Spleen (tissue), 11 donors: ENCODE data around the gene PACS1. TPM values are rescaled to one million over a fixed set of nuclear protein-coding genes. Genes with fewer than 3 reads are reported as not detected.

ENCODE experiments used
- DNase-seq: peaks from one replicate; pipeline ENCODE4 v3.0.0-alpha.2; 2020
- H3K27ac ChIP-seq, 8 donors: fragments of 200-600 bp; sonication (generic) in 7 of 8; 1 replicate in 4 of 8; 2 replicates in 4 of 8; pipeline versions ENCODE4 v1.5.0 to v1.8.0; 2016 to 2021; ENCODE audit warnings: inconsistent platforms in 4 of 8, mild to moderate bottlenecking in 4 of 8, moderate library complexity in 1 of 8
- H3K27me3 ChIP-seq, 7 donors: fragments of 200-600 bp; sonication (generic) in 6 of 7; replicated peaks in 1 of 7; 1 replicate in 4 of 7; 2 replicates in 3 of 7; pipeline versions ENCODE4 v1.5.0 to v1.8.0; 2016 to 2021; ENCODE audit warnings: inconsistent platforms in 3 of 7, mild to moderate bottlenecking in 1 of 7
- H3K36me3 ChIP-seq, 6 donors: fragments of 200-600 bp; sonication (generic) in 5 of 6; 1 replicate in 4 of 6; 2 replicates in 2 of 6; pipeline versions ENCODE4 v1.5.0 to v1.8.0; 2016 to 2021; ENCODE audit warnings: inconsistent platforms in 2 of 6
- H3K4me1 ChIP-seq, 6 donors: fragments of 200-600 bp; sonication (generic) in 5 of 6; 1 replicate in 3 of 6; 2 replicates in 3 of 6; pipeline versions ENCODE4 v1.5.0 to v1.8.0; 2016 to 2021; ENCODE audit warnings: inconsistent platforms in 3 of 6
- H3K4me3 ChIP-seq, 8 donors: fragments of 200-600 bp; sonication (generic) in 7 of 8; 1 replicate in 4 of 8; 2 replicates in 4 of 8; pipeline versions ENCODE4 v1.5.0 to v1.8.0; 2016 to 2021; ENCODE audit warnings: inconsistent platforms in 4 of 8, mild to moderate bottlenecking in 4 of 8, moderate library complexity in 2 of 8
- H3K9me3 ChIP-seq, 8 donors: fragments of 200-600 bp; sonication (generic) in 7 of 8; 1 replicate in 4 of 8; 2 replicates in 4 of 8; pipeline versions ENCODE4 v1.5.0 to v1.8.0; 2016 to 2021; ENCODE audit warnings: inconsistent platforms in 4 of 8
- CTCF ChIP-seq, 11 experiments: fragments of 200-600 bp in 7 of 11; fragments of 450-650 bp in 4 of 11; sonication (generic) in 4 of 11; IDR thresholded peaks in 8 of 11; conservative IDR thresholded peaks in 3 of 11; 1 replicate in 7 of 11; 2 replicates in 4 of 11; pipeline versions ENCODE4 v1.4.0 to v1.8.0; 2016 to 2021; ENCODE audit warnings: antibody characterized with exemption in 11 of 11, inconsistent platforms in 4 of 11, mild to moderate bottlenecking in 1 of 11
- POLR2A ChIP-seq, 3 donors: fragments of 450-650 bp; IDR thresholded peaks; one replicate each; pipeline ENCODE4 v1.5.1; 2017; ENCODE audit warnings: antibody characterized with exemption in 3 of 3, mild to moderate bottlenecking in 1 of 3
- POLR2AphosphoS5 ChIP-seq, 3 donors: sonication (generic); formaldehyde crosslinking; IDR thresholded peaks; one replicate each; pipeline ENCODE4 v1.5.1; 2017; ENCODE audit warnings: antibody characterized with exemption in 3 of 3
- WGBS, 5 donors: extraction: QIAGEN DNeasy Blood & Tissue Kit in 3 of 5; methylation state at CpG; one replicate each; pipeline versions ENCODE4 v1.1.5 to v1.1.7; 2013 to 2018; 5-methylcytosine and 5-hydroxymethylcytosine counted together
- intact Hi-C: fragments of 100-400 bp; cut with DNase I; formaldehyde crosslinking; loops from one replicate; pipeline ENCODE4 v1.15.0; 2023; ENCODE audit warnings: low total_unique reads
- polyA plus RNA-seq, 3 donors: library from polyadenylated mRNA; stranded (reverse); fragments of 200-250 nt; gene quantifications; one replicate each; pipeline ENCODE4 v1.2.1, GENCODE V29; 2013
- total RNA-seq, 7 donors: library from RNA; depleted of rRNA in 3 of 7; stranded (reverse); fragments of >200 nt in 3 of 7; fragmentation: NEBNext Ultra II Directional in 4 of 7; extraction: Animal tissue kit (Norgen Biotek cat#: 25700) in 4 of 7; gene quantifications; one replicate each; pipeline versions ENCODE4 v1.1.0 to v1.2.1, GENCODE V29; 2016 to 2021
- donor health status: healthy with polysubstance abuse.
- donor health status: DM: no; HTN: no; CAD: no; lungs with moderate emphysema.
- donor health status: DM: no; HTN: no; CAD: no.
- donor health status: Bipolar disorder and iron deficiency.
- donor health status: healthy.
- donor health status: DM: no; HTN: no; CAD: no.
- donor health status: DM: yes; HTN: yes; CAD: no.

Gene PACS1
- total and polyA plus RNA-seq, 10 donors, result 20.6 to 126 (median 98.8) TPM

GRCh38 chr11:66126064-66126463 is 56.0 kb downstream of the PACS1 start:
- TF ChIP-seq CTCF (IDR thresholded peaks at IDR 0.05 in 8 of 11, conservative IDR thresholded peaks at IDR 0.05 in 3 of 11), result no peak
- TF ChIP-seq POLR2A (IDR thresholded peaks at IDR 0.05), result no peak
- TF ChIP-seq POLR2AphosphoS5 (IDR thresholded peaks at IDR 0.05), result no peak

DNA sequence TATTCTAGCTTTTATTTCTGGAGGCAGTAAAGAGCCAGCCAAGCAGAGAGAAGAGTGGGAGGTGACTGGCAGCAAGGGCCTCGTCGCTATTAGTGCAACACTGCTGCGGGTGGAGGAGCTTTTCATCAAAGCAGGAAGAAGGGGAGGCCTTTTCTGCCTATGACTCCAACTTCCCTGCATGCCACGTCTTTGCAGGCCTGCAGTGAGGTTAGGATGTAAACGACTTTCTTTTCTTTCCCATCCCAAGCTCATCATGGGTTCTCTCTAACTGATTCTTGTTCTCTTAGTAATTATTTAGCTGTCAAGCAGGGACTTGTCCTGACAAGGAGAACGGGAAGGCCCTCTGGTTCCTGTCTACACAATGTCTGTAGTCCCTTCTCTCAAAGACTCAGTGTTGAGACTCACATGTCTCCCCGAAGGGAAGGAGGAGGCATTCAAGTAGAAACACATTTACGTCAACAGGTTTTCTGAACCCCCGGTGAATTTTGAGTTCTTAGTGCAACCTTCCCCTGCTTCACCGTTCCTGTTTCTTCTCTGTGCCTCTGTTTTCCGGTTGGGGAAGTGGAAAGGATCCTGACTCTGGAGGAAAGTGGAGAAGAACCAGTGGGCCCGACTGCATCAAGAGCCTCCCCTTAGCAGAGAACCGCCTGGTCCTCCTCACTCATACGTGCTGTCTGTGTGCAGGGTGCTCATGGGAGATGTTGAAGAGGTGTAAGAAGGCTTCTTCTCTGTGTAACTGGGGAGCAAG is 56.9 kb downstream of the PACS1 start:
- TF ChIP-seq POLR2A (IDR thresholded peaks at IDR 0.05), result peak in 1 of 3 donors; percentile 39
- TF ChIP-seq POLR2AphosphoS5 (IDR thresholded peaks at IDR 0.05), result peak in 2 of 3 donors; percentile 71 to 76
- TF ChIP-seq CTCF (IDR thresholded peaks at IDR 0.05 in 8 of 11, conservative IDR thresholded peaks at IDR 0.05 in 3 of 11), result peak in 1 of 11 experiments; percentile 21
- Histone ChIP-seq H3K27ac (peak overlapping the region; percentile 65 to 88 (median 80)), H3K4me3 (peak overlapping the region in 2 of 8 donors; percentile 2 to 43), H3K27me3 (no peaks in the 10 kb centered on the region), H3K36me3 (no peaks in the 10 kb centered on the region), H3K4me1 (peaks cover 27 to 87% (median 46%) of the 10 kb centered on the region in 6 donors), H3K9me3 (no peaks in the 10 kb centered on the region)
- intact Hi-C loops, result no loop called here
- WGBS, 5 donors, result 14 to 17% (median 14%) methylated on average over 14 of the region's 14 CpGs
- peak; percentile 81 for DNase-seq

More at GRCh38 chr11:66126064-66126463, 56.0 kb downstream of the PACS1 start:
- DNase-seq, result no peak
- Histone ChIP-seq H3K27me3 (no peaks in the 10 kb centered on the region), H3K27ac (peak overlapping the region; percentile 65 to 88 (median 80)), H3K36me3 (no peaks in the 10 kb centered on the region), H3K4me1 (peaks cover 27 to 84% (median 38%) of the 10 kb centered on the region in 6 donors), H3K9me3 (no peaks in the 10 kb centered on the region), H3K4me3 (peak overlapping the region in 1 of 8 donors; percentile 43)
- WGBS, 5 donors, result 24 to 37% (median 29%) methylated on average over 3 of the region's 3 CpGs
- intact Hi-C loops, result no loop called here

GRCh38 chr11:66130978-66131377 is 60.9 kb downstream of the PACS1 start:
- Histone ChIP-seq H3K27me3 (no peaks in the 10 kb centered on the region), H3K9me3 (no peaks in the 10 kb centered on the region), H3K36me3 (no peaks in the 10 kb centered on the region), H3K4me3 (no peak overlapping the region), H3K27ac (peak overlapping the region in 1 of 8 donors; percentile 13), H3K4me1 (peaks cover 22 to 100% (median 54%) of the 10 kb centered on the region in 6 donors)
- 53 to 73% (median 65%) methylated on average over 3 of the region's 3 CpGs for WGBS, 5 donors
- no peak for DNase-seq
- intact Hi-C loops, result loop anchor here (10.0 kb wide), 1 partner anchor 66 kb away; no protein-coding TSS in a partner anchor
- TF ChIP-seq POLR2AphosphoS5 (IDR thresholded peaks at IDR 0.05), result no peak
- TF ChIP-seq POLR2A (IDR thresholded peaks at IDR 0.05), result no peak
- TF ChIP-seq CTCF (IDR thresholded peaks at IDR 0.05 in 8 of 11, conservative IDR thresholded peaks at IDR 0.05 in 3 of 11), result no peak

GRCh38 chr11:66131937-66132632 is 62.0 kb downstream of the PACS1 start:
- Histone ChIP-seq H3K27me3 (no peaks in the 10 kb centered on the region), H3K4me1 (peaks cover 11 to 100% (median 48%) of the 10 kb centered on the region in 6 donors), H3K27ac (peak overlapping the region in 1 of 8 donors; percentile 20), H3K9me3 (no peaks in the 10 kb centered on the region), H3K4me3 (no peak overlapping the region), H3K36me3 (no peaks in the 10 kb centered on the region)
- no peak for TF ChIP-seq POLR2A (IDR thresholded peaks at IDR 0.05)
- TF ChIP-seq POLR2AphosphoS5 (IDR thresholded peaks at IDR 0.05), result no peak
- no peak for TF ChIP-seq CTCF (IDR thresholded peaks at IDR 0.05 in 8 of 11, conservative IDR thresholded peaks at IDR 0.05 in 3 of 11)
- WGBS, 5 donors, result 56 to 63% (median 59%) methylated on average over 7 of the region's 7 CpGs
- intact Hi-C loops, result loop anchor here (10.0 kb wide), 1 partner anchor 67 kb away; no protein-coding TSS in a partner anchor
- no peak for DNase-seq
